B cell (primary cell): ENCODE results near the gene RAB7B. TPM values are rescaled to one million over a fixed set of nuclear protein-coding genes. Genes with fewer than 3 reads are reported as not detected.

Source experiments
- ATAC-seq: fragments of 200-7000 bp; cut with Tn5 transposase; one replicate; pipeline ENCODE4 v1.10.0; 2021; ENCODE audit warnings: low read depth, mild to moderate bottlenecking, moderate number of reproducible peaks, moderate library complexity
- CTCF ChIA-PET: fragments of 350-600 bp; sonication (Branson Sonifier 250); formaldehyde crosslinking; loops from one replicate; lab custom pipeline; 2021; ENCODE audit warnings: antibody characterized with exemption, inconsistent platforms; lab: Charles Lee
- POLR2A ChIA-PET: fragments of 350-600 bp; sonication (Branson Sonifier 250); formaldehyde crosslinking; loops from one replicate; lab custom pipeline; 2021; ENCODE audit warnings: antibody characterized with exemption; lab: Charles Lee
- DNase-seq: peaks from one replicate; pipeline ENCODE4 v3.0.0; 2013
- H2AFZ ChIP-seq: 2 replicates; pipeline ENCODE4 v1.6.1; 2012; ENCODE audit warnings: mild to moderate bottlenecking, low read depth, low read length; ENCODE audit not compliant: insufficient read depth, poor library complexity, severe bottlenecking
- H3K27ac ChIP-seq, 2 donors: 1 replicate in 1 of 2; 2 replicates in 1 of 2; pipeline ENCODE4 v1.5.1; 2012 to 2013; ENCODE audit warnings: low read length in 2 of 2, mild to moderate bottlenecking in 2 of 2, moderate library complexity in 1 of 2
- H3K27me3 ChIP-seq, 4 experiments: fragments of 200-600 bp in 1 of 4; sonication (generic) in 1 of 4; replicated peaks in 1 of 4; 1 replicate in 2 of 4; 2 replicates in 2 of 4; pipeline versions ENCODE4 v1.6.1 to v1.7.0; 2013 to 2016; ENCODE audit warnings: low read length in 3 of 4, mild to moderate bottlenecking in 2 of 4, mixed read lengths in 1 of 4, moderate library complexity in 1 of 4; ENCODE audit not compliant: insufficient read depth in 4 of 4, control insufficient read depth in 3 of 4; ENCODE audit errors: control extremely low read depth in 1 of 4
- H3K36me3 ChIP-seq, 2 experiments: replicated peaks in 1 of 2; 1 replicate in 1 of 2; 2 replicates in 1 of 2; pipeline versions ENCODE4 v1.6.1 to v1.7.1; 2013; ENCODE audit warnings: low read length in 1 of 2; ENCODE audit not compliant: insufficient read depth in 2 of 2, control insufficient read depth in 1 of 2; ENCODE audit errors: control extremely low read depth in 1 of 2, extremely low read depth in 1 of 2
- H3K4me1 ChIP-seq, 2 donors: fragments of 200-600 bp in 1 of 2; sonication (generic) in 1 of 2; 1 replicate in 1 of 2; 2 replicates in 1 of 2; pipeline versions ENCODE4 v1.5.1 to v1.6.1; 2013 to 2017; ENCODE audit warnings: low read length in 2 of 2; ENCODE audit not compliant: control insufficient read depth in 2 of 2, insufficient read depth in 2 of 2
- H3K4me2 ChIP-seq: replicated peaks from 2 replicates; pipeline ENCODE3; 2012; ENCODE audit warnings: mild to moderate bottlenecking, low read depth, low read length; ENCODE audit not compliant: poor library complexity, severe bottlenecking
- H3K4me3 ChIP-seq, 5 experiments: fragments of 200-600 bp in 1 of 5; sonication (generic) in 1 of 5; 1 replicate in 3 of 5; 2 replicates in 2 of 5; pipeline versions ENCODE4 v1.5.1 to v1.7.0; 2011 to 2016; ENCODE audit warnings: low read length in 4 of 5, mild to moderate bottlenecking in 4 of 5, low read depth in 2 of 5, control low read depth in 1 of 5, moderate library complexity in 1 of 5; ENCODE audit not compliant: insufficient read depth in 1 of 5; ENCODE audit errors: control extremely low read depth in 1 of 5, extremely low read depth in 1 of 5
- H3K79me2 ChIP-seq: fragments of 200-600 bp; sonication (generic); one replicate; pipeline ENCODE4 v1.6.0; 2016; ENCODE audit warnings: low read length; ENCODE audit not compliant: control insufficient read depth, insufficient read depth
- H3K9ac ChIP-seq: fragments of 200-600 bp; sonication (generic); 2 replicates; pipeline ENCODE4 v1.6.1; 2017; ENCODE audit warnings: mild to moderate bottlenecking, low read length, moderate library complexity
- H3K9me3 ChIP-seq, 3 donors: one replicate each; pipeline versions ENCODE4 v1.6.1 to v1.7.1; 2013; ENCODE audit warnings: low read length in 2 of 3; ENCODE audit not compliant: control insufficient read depth in 2 of 3, insufficient read depth in 1 of 3; ENCODE audit errors: control extremely low read depth in 1 of 3
- H4K20me1 ChIP-seq: 2 replicates; pipeline ENCODE4 v1.6.0; 2012; ENCODE audit warnings: mild to moderate bottlenecking, low read length; ENCODE audit not compliant: insufficient read depth, control insufficient read depth, poor library complexity, severe bottlenecking
- H3K27ac Mint-ChIP-seq: one replicate; pipeline ENCODE4 v1.8.0; 2021; ENCODE audit warnings: mixed read lengths
- H3K27me3 Mint-ChIP-seq: one replicate; pipeline ENCODE4 v1.8.0; 2021; ENCODE audit warnings: mixed read lengths
- H3K4me1 Mint-ChIP-seq: one replicate; pipeline ENCODE4 v1.8.0; 2021; ENCODE audit warnings: mixed read lengths
- H3K4me3 Mint-ChIP-seq: one replicate; pipeline ENCODE4 v1.8.0; 2021; ENCODE audit warnings: mixed read lengths
- H3K9me3 Mint-ChIP-seq: one replicate; pipeline ENCODE4 v1.8.0; 2022; ENCODE audit warnings: mixed read lengths; ENCODE audit not compliant: insufficient read depth
- CTCF ChIP-seq: fragments of 200-600 bp; IDR thresholded peaks from one replicate; pipeline ENCODE4 v1.8.0; 2022; ENCODE audit warnings: antibody characterized with exemption, mild to moderate bottlenecking
- EZH2 ChIP-seq: IDR thresholded peaks from 2 replicates; pipeline ENCODE4 v1.6.1; 2012; ENCODE audit warnings: borderline replicate concordance, low read depth, mild to moderate bottlenecking, moderate library complexity, low read length; ENCODE audit not compliant: insufficient read depth, poor library complexity, severe bottlenecking
- WGBS: methylation state at CpG from one replicate; pipeline ENCODE4 v1.1.5; 2013; ENCODE audit warnings: missing lambda C conversion rate; ENCODE audit not compliant: insufficient coverage; 5-methylcytosine and 5-hydroxymethylcytosine counted together
- intact Hi-C: fragments of 100-400 bp; cut with micrococcal nuclease; formaldehyde crosslinking; loops from one replicate; pipeline ENCODE4 v1.10.0; 2022
- polyA plus RNA-seq: library from polyadenylated mRNA; depleted of rRNA; stranded (reverse); fragments of >200 nt; gene quantifications from 2 replicates; pipeline ENCODE4 v1.2.3, GENCODE V29; 2012
- total RNA-seq, 2 donors: library from RNA; stranded (reverse); fragments of 120-200 nt in 1 of 2; gene quantifications; 1 replicate in 1 of 2; 2 replicates in 1 of 2; pipeline versions ENCODE4 v1.2.3 to v1.2.4, GENCODE V29; 2013 to 2022

The RAB7B gene
- total and polyA plus RNA-seq, 2 donors (not counting 1 experiment from before 2014, with no cell fraction given) = not detected

GRCh38 chr1:205947024-205947423 lies 56.2 kb downstream of the RAB7B start:
- WGBS = 84% methylated on average over 3 of the region's 4 CpGs
- Mint-ChIP-seq H3K27ac (no peak overlapping the region), H3K4me1 (no peaks in the 10 kb centered on the region), H3K27me3 (peaks cover 30% of the 10 kb centered on the region), H3K4me3 (no peak overlapping the region), H3K9me3 (no peaks in the 10 kb centered on the region)
- no peak for TF ChIP-seq CTCF
- TF ChIP-seq EZH2 = no peak
- Histone ChIP-seq H3K4me3 (no peak overlapping the region), H3K9ac (no peak overlapping the region), H3K4me1 (no peaks in the 10 kb centered on the region), H4K20me1 (no peaks in the 10 kb centered on the region), H2AFZ (no peak overlapping the region), H3K9me3 (no peaks in the 10 kb centered on the region), H3K79me2 (no peaks in the 10 kb centered on the region), H3K27ac (no peak overlapping the region), H3K36me3 (no peaks in the 10 kb centered on the region), H3K27me3 (peaks cover 0 to 10% (median 0%) of the 10 kb centered on the region in 4 experiments), H3K4me2 (no peak overlapping the region)
- no peak for DNase-seq
- ChIA-PET POLR2A (no interaction called here), CTCF (interaction anchor here (0.6 to 2.1 kb wide), 3 partner anchors 28 to 356 kb away, joined by 3 to 5 read pairs (median 4); no protein-coding TSS in a partner anchor)
- no peak for ATAC-seq
- intact Hi-C loops = no loop called here

- H2AFZ ChIP-seq = no peak overlapping the region
- no peak for ATAC-seq
- H3K9ac ChIP-seq = no peak overlapping the region
- no peaks in the 10 kb centered on the region for H4K20me1 ChIP-seq
- peaks cover 40% of the 10 kb centered on the region for H3K27me3 Mint-ChIP-seq
- no peaks in the 10 kb centered on the region for H3K9me3 Mint-ChIP-seq
- no peaks in the 10 kb centered on the region for H3K79me2 ChIP-seq
- no peak overlapping the region for H3K4me3 Mint-ChIP-seq
- WGBS = 96% methylated on average over 2 of the region's 3 CpGs
- no peak overlapping the region for H3K4me2 ChIP-seq
- ChIA-PET CTCF (no interaction called here), POLR2A (no interaction called here)
- no peaks in the 10 kb centered on the region for H3K4me1 Mint-ChIP-seq
- no peak overlapping the region for H3K4me3 ChIP-seq
- no peak overlapping the region for H3K27ac ChIP-seq
- no peak for DNase-seq
- intact Hi-C loops = no loop called here
- H3K9me3 ChIP-seq = no peaks in the 10 kb centered on the region
- TF ChIP-seq CTCF (no peak), EZH2 (no peak)
- H3K27ac Mint-ChIP-seq = no peak overlapping the region
- no peaks in the 10 kb centered on the region for H3K36me3 ChIP-seq
- peaks cover 0 to 10% (median 0%) of the 10 kb centered on the region in 4 experiments for H3K27me3 ChIP-seq
- no peaks in the 10 kb centered on the region for H3K4me1 ChIP-seq
Measured at GRCh38 chr1:205945069-205945468, 58.1 kb downstream of the RAB7B start.
